Tibial nerve (tissue), 4 donors: Measurements from ENCODE around the gene CRIP3. TPM values are rescaled to one million over a fixed set of nuclear protein-coding genes. Genes with fewer than 3 reads are reported as not detected.

Experiments used
- DNase-seq, 2 donors: peaks; one replicate each; pipeline ENCODE4 v3.0.0-alpha.2; 2019; ENCODE audit warnings: low spot score in 2 of 2
- H3K27ac ChIP-seq, 4 donors: fragments of 200-600 bp; sonication (generic) in 3 of 4; one replicate each; pipeline ENCODE4 v1.5.1; 2017 to 2019; ENCODE audit warnings: mild to moderate bottlenecking in 1 of 4
- H3K27me3 ChIP-seq, 2 donors: fragments of 200-600 bp; sonication (generic) in 1 of 2; one replicate each; pipeline versions ENCODE4 v1.5.1 to v1.6.0; 2017 to 2019
- H3K36me3 ChIP-seq, 3 donors: fragments of 200-600 bp; sonication (generic); one replicate each; pipeline ENCODE4 v1.5.1; 2018 to 2019
- H3K4me1 ChIP-seq, 4 donors: fragments of 200-600 bp; sonication (generic) in 3 of 4; one replicate each; pipeline ENCODE4 v1.5.1; 2017 to 2019
- H3K4me3 ChIP-seq, 4 donors: fragments of 200-600 bp; sonication (generic) in 3 of 4; one replicate each; pipeline ENCODE4 v1.5.1; 2017 to 2019; ENCODE audit warnings: mild to moderate bottlenecking in 1 of 4, moderate library complexity in 1 of 4
- H3K9me3 ChIP-seq, 4 donors: fragments of 200-600 bp; sonication (generic) in 3 of 4; one replicate each; pipeline ENCODE4 v1.5.1; 2017 to 2019
- CTCF ChIP-seq, 5 experiments: fragments of 200-600 bp in 3 of 5; fragments of 450-650 bp in 2 of 5; sonication (generic) in 3 of 5; IDR thresholded peaks; one replicate each; pipeline ENCODE4 v1.5.1; 2016 to 2019; ENCODE audit warnings: antibody characterized with exemption in 5 of 5, mild to moderate bottlenecking in 3 of 5, moderate library complexity in 2 of 5
- EP300 ChIP-seq, 2 donors: sonication (generic); formaldehyde crosslinking; IDR thresholded peaks; one replicate each; pipeline ENCODE4 v1.6.1; 2017; ENCODE audit warnings: antibody characterized with exemption in 2 of 2, mild to moderate bottlenecking in 1 of 2
- POLR2A ChIP-seq, 2 donors: fragments of 450-650 bp; IDR thresholded peaks; one replicate each; pipeline ENCODE4 v1.6.1; 2017; ENCODE audit warnings: antibody characterized with exemption in 2 of 2, mild to moderate bottlenecking in 2 of 2, moderate library complexity in 2 of 2
- WGBS, 2 donors: methylation state at CpG; one replicate each; pipeline ENCODE4 v1.1.5; 2018; 5-methylcytosine and 5-hydroxymethylcytosine counted together
- total RNA-seq, 4 donors: library from RNA; depleted of rRNA; stranded (reverse); fragments of >200 nt; gene quantifications; one replicate each; pipeline ENCODE4 v1.1.0, GENCODE V29; 2016

The CRIP3 gene
- total RNA-seq, 4 donors from 2014 or later = 5.2 to 12.7 (median 6.1) TPM; not detected in 1

DNA sequence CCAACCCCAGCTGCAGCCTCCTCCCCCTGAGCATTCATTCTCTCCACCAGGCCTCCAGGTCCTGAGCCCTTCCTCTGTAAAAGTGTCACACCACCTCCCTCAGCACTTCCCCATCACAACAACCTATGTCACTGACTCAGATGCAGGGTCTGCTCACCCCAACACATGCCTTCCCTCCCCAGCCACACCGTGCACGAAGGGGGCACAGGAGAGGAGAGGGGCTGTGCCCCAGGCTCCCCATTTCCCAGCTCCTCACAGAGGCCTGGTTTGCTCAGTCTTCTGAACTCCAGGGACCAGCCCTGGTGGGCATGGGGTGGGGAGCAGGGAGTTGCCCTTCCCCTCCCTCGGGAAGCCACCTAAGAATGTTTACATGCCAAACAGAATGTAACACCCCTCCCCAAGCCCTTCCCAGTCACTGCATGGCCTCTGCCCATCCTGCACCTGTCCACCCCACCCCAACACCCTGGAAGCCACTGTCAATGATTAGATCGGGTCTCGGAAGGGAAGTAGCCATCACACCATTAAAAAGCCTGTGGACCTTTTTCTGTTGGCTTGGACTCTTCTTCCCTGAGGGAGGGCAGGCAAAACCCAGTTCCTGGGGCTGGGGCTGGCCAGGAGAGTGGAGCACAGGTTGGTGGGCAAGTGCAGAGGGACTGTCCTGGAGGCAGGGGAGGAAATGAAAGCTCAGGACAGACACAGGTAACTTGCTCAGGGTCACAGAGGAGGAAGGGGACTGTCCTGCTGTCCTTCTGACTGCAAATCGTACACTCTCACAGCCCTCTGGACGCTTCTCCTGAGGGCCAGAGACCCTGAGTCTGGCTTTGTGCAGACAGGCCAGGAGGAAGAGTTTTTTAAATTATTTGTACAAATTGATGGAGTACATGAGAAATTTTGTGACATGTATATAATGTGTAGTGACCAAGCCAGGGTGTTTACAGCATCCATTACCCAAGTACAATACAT is 20.6 kb downstream of the CRIP3 start:
- peaks cover 0 to 14% of the 10 kb centered on the region in 2 donors for H3K27me3 ChIP-seq
- no peak for TF ChIP-seq EP300 (IDR thresholded peaks at IDR 0.05)
- TF ChIP-seq CTCF (IDR thresholded peaks at IDR 0.05) = no peak
- no peak for TF ChIP-seq POLR2A (IDR thresholded peaks at IDR 0.05)
- no peaks in the 10 kb centered on the region for H3K36me3 ChIP-seq
- H3K4me1 ChIP-seq = peaks cover 0 to 8% (median 0%) of the 10 kb centered on the region in 4 donors
- H3K27ac ChIP-seq = no peak overlapping the region
- H3K4me3 ChIP-seq = no peak overlapping the region
- no peak for DNase-seq
- 70 to 72% methylated on average over 7 of the region's 7 CpGs for WGBS, 2 donors
- H3K9me3 ChIP-seq = no peaks in the 10 kb centered on the region

DNA sequence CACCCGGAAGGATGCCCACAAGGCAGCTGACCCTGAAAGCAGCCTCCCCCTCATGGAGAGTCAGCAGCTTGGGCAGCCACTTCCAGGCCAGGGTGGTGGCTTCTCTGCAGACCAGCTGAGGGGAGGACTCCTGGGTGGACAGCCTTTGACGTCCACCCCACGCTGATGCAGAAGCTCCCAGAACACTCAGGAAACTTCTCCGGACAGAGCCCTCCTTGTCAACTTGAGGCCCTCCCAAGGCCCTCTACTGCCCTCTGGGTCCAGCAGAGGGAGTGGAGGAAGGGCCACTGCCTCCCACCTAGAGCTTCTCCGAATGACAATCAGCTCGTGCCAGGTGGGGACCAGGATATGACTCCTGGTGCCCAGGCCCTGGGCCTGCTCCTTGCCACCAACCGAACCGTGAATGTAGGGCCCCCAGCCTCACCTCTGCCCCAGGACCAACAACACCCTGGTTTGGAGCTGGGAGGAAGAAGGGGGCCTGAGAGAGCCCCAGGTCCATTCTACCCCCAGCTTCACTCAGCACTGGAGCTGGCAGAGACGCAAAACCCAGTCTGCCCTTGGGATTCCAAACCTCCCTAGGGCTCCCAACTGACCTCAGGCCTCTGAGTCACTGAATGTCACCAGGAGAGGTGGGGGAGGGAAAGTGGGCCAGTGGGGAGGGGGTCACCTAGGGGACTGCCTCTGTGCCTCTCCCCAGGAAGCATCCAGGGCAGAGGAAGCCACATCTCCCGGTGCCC is 21.5 kb downstream of the CRIP3 start:
- TF ChIP-seq CTCF (IDR thresholded peaks at IDR 0.05) (no peak), EP300 (IDR thresholded peaks at IDR 0.05) (no peak), POLR2A (IDR thresholded peaks at IDR 0.05) (no peak)
- Histone ChIP-seq H3K27ac (no peak overlapping the region), H3K4me1 (peaks cover 0 to 8% (median 0%) of the 10 kb centered on the region in 4 donors), H3K36me3 (no peaks in the 10 kb centered on the region), H3K4me3 (no peak overlapping the region), H3K27me3 (peaks cover 0 to 20% of the 10 kb centered on the region in 2 donors), H3K9me3 (no peaks in the 10 kb centered on the region)
- 43 to 70% methylated on average over 5 to 7 of the region's 10 CpGs for WGBS, 2 donors
- no peak for DNase-seq

GRCh38 chr6:43286456-43286979 is 22.1 kb downstream of the CRIP3 start:
- TF ChIP-seq POLR2A (IDR thresholded peaks at IDR 0.05) (no peak), CTCF (IDR thresholded peaks at IDR 0.05) (no peak), EP300 (IDR thresholded peaks at IDR 0.05) (no peak)
- H3K36me3 ChIP-seq = no peaks in the 10 kb centered on the region
- H3K4me1 ChIP-seq = peaks cover 0 to 8% (median 0%) of the 10 kb centered on the region in 4 donors
- H3K9me3 ChIP-seq = no peaks in the 10 kb centered on the region
- no peak overlapping the region for H3K27ac ChIP-seq
- no peak for DNase-seq
- no peak overlapping the region for H3K4me3 ChIP-seq
- peaks cover 0 to 25% of the 10 kb centered on the region in 2 donors for H3K27me3 ChIP-seq
- 76 to 85% methylated on average over 6 of the region's 6 CpGs for WGBS, 2 donors

GRCh38 chr6:43285832-43286231 is 22.8 kb downstream of the CRIP3 start:
- no peak for DNase-seq
- Histone ChIP-seq H3K27ac (no peak overlapping the region), H3K27me3 (peaks cover 0 to 25% of the 10 kb centered on the region in 2 donors), H3K36me3 (no peaks in the 10 kb centered on the region), H3K4me1 (peaks cover 0 to 8% (median 0%) of the 10 kb centered on the region in 4 donors), H3K9me3 (no peaks in the 10 kb centered on the region), H3K4me3 (no peak overlapping the region)
- no peak for TF ChIP-seq EP300 (IDR thresholded peaks at IDR 0.05)
- no peak for TF ChIP-seq CTCF (IDR thresholded peaks at IDR 0.05)
- WGBS, 2 donors = 76 to 82% methylated on average over 5 of the region's 5 CpGs
